Measurements from ENCODE around the gene FCGR1A.
"Not testable (repeated sequence)": the region's sequence is repeated elsewhere in the genome, so short reads cannot be mapped to it uniquely, and the experiment has no call there.

DNA sequence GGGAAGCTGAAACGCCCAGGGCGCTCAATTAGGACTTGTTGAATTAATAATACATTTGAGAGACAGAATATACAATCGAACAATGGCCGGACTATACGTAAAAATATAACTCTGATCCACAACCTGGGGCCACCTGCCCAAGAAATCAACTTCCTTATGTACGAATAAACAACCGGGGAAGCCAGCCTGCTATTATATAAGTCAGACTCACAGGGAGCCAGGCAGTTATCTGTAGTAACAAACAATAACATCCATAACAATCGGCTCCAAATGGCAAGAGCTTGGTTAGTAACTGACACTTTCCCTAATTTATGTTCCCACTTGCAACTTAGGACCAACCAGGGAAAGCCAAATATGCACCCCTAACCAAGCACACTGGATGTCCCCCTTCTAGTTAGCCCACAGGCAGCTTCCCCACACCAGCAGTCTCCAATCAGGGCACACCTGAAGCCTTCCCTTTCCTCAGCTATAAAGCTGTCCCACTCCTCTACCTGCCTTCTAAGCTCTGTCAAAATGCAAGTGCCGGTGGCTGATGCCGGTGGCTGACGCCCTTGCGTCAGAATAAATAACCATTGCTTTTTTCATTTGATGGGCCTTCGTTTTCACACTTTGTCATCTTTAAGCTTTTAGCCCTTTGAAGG lies 41.8 kb upstream of the FCGR1A start:
- TF ChIP-seq, protein P1, sequence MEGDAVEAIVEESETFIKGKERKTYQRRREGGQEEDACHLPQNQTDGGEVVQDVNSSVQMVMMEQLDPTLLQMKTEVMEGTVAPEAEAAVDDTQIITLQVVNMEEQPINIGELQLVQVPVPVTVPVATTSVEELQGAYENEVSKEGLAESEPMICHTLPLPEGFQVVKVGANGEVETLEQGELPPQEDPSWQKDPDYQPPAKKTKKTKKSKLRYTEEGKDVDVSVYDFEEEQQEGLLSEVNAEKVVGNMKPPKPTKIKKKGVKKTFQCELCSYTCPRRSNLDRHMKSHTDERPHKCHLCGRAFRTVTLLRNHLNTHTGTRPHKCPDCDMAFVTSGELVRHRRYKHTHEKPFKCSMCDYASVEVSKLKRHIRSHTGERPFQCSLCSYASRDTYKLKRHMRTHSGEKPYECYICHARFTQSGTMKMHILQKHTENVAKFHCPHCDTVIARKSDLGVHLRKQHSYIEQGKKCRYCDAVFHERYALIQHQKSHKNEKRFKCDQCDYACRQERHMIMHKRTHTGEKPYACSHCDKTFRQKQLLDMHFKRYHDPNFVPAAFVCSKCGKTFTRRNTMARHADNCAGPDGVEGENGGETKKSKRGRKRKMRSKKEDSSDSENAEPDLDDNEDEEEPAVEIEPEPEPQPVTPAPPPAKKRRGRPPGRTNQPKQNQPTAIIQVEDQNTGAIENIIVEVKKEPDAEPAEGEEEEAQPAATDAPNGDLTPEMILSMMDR (IDR thresholded peaks at IDR 0.05) = not testable (repeated sequence)
- TF ChIP-seq POLR2A (IDR thresholded peaks at IDR 0.05) = not testable (repeated sequence)
